Common myeloid progenitor, CD34-positive (primary cell): ENCODE measurements around the gene SLC2A4RG.

Experiments used
- CTCF ChIA-PET: fragments of 350-600 bp; sonication (Branson Sonifier 250); formaldehyde crosslinking; loops from one replicate; lab custom pipeline; 2021; ENCODE audit warnings: antibody characterized with exemption; lab: Charles Lee
- POLR2A ChIA-PET: fragments of 350-600 bp; sonication (Branson Sonifier 250); formaldehyde crosslinking; loops from one replicate; lab custom pipeline; 2021; ENCODE audit warnings: antibody characterized with exemption; lab: Charles Lee
- DNase-seq, 3 donors: peaks; one replicate each; pipeline versions ENCODE4 v3.0.0 to v3.0.0-alpha.2; 2013
- H3K27ac ChIP-seq, 2 experiments: 1 replicate in 1 of 2; 2 replicates in 1 of 2; pipeline ENCODE4 v1.7.0; 2013; ENCODE audit warnings: inconsistent platforms in 2 of 2, low read length in 2 of 2, mild to moderate bottlenecking in 2 of 2, low read depth in 1 of 2, moderate library complexity in 1 of 2; ENCODE audit not compliant: severe bottlenecking in 2 of 2, insufficient read depth in 1 of 2, poor library complexity in 1 of 2
- H3K27me3 ChIP-seq, 5 experiments: replicated peaks in 2 of 5; 1 replicate in 3 of 5; 2 replicates in 2 of 5; pipeline versions ENCODE4 v1.6.1 to v1.7.0; 2013; ENCODE audit warnings: low read length in 4 of 5, mild to moderate bottlenecking in 2 of 5, moderate library complexity in 2 of 5, inconsistent platforms in 1 of 5; ENCODE audit not compliant: insufficient read depth in 5 of 5, control insufficient read depth in 4 of 5
- H3K36me3 ChIP-seq, 4 experiments: 1 replicate in 2 of 4; 2 replicates in 2 of 4; pipeline versions ENCODE4 v1.6.1 to v1.7.0; 2013; ENCODE audit warnings: low read length in 3 of 4, control low read depth in 1 of 4, mild to moderate bottlenecking in 1 of 4; ENCODE audit not compliant: control insufficient read depth in 4 of 4, insufficient read depth in 4 of 4
- H3K4me1 ChIP-seq, 4 experiments: 1 replicate in 3 of 4; 2 replicates in 1 of 4; pipeline versions ENCODE4 v1.6.1 to v1.7.1; 2013; ENCODE audit warnings: low read length in 3 of 4, mild to moderate bottlenecking in 3 of 4, control low read depth in 1 of 4, inconsistent platforms in 1 of 4, moderate library complexity in 1 of 4; ENCODE audit not compliant: control insufficient read depth in 4 of 4, insufficient read depth in 4 of 4; ENCODE audit errors: control extremely low read depth in 1 of 4
- H3K4me3 ChIP-seq, 7 experiments: 1 replicate in 4 of 7; 2 replicates in 3 of 7; pipeline versions ENCODE4 v1.5.1 to v1.7.0; 2013; ENCODE audit warnings: mild to moderate bottlenecking in 7 of 7, low read length in 6 of 7, moderate library complexity in 6 of 7, inconsistent platforms in 2 of 7, low read depth in 2 of 7, control low read depth in 1 of 7; ENCODE audit not compliant: insufficient read depth in 4 of 7, control insufficient read depth in 1 of 7; ENCODE audit errors: extremely low read depth in 1 of 7
- H3K9me3 ChIP-seq, 5 experiments: 1 replicate in 4 of 5; 2 replicates in 1 of 5; pipeline versions ENCODE4 v1.6.1 to v1.7.1; 2013; ENCODE audit warnings: low read length in 4 of 5, mild to moderate bottlenecking in 2 of 5, inconsistent platforms in 1 of 5, low read depth in 1 of 5, moderate library complexity in 1 of 5; ENCODE audit not compliant: control insufficient read depth in 4 of 5, insufficient read depth in 2 of 5; ENCODE audit errors: control extremely low read depth in 1 of 5
- WGBS: methylation state at CpG from one replicate; pipeline ENCODE4 v1.1.5; 2013; ENCODE audit not compliant: insufficient coverage; 5-methylcytosine and 5-hydroxymethylcytosine counted together

Gene SLC2A4RG

GRCh38 chr20:63707558-63708300, 31.8 kb upstream of the SLC2A4RG start, which contains the start of the genes ARFRP1 and ZGPAT:
Gene ARFRP1 (minus strand): TSS chr20:63707976. CDS start chr20:63707091, 885 bp downstream.
Gene ZGPAT (plus strand): TSS chr20:63708039. CDS start chr20:63708581, 542 bp downstream.
- ChIA-PET CTCF (interaction anchor here (0.8 to 2.9 kb wide), 12 partner anchors 9 to 161 kb away, joined by 3 to 8 read pairs (median 4); partner anchors contain the start of genes LIME1 and TPD52L2), POLR2A (interaction anchor here (0.6 to 0.8 kb wide), 2 partner anchors 55 to 70 kb away, joined by 3 read pairs; partner anchors contain the start of gene STMN3)
- Histone ChIP-seq H3K27ac (peak within 1 kb of the TSS; percentile 40 to 77), H3K4me1 (peaks cover 6 to 29% (median 24%) of the 10 kb centered on the region in 4 experiments), H3K27me3 (no peaks in the 10 kb centered on the region), H3K36me3 (peaks cover 12 to 59% (median 44%) of the 10 kb centered on the region in 4 experiments), H3K9me3 (peaks cover 0 to 4% (median 1%) of the 10 kb centered on the region in 5 experiments), H3K4me3 (peak within 1 kb of the TSS; percentile 63 to 90 (median 81))
- 0% methylated on average over 74 of the region's 98 CpGs for WGBS
- DNase-seq: peak; percentile 86 to 93 (median 86)

GRCh38 chr20:63708301-63709148, 31.1 kb upstream of the SLC2A4RG start:
- 28% methylated on average over 62 of the region's 67 CpGs for WGBS
- Histone ChIP-seq H3K27me3 (no peaks in the 10 kb centered on the region), H3K4me1 (peaks cover 6 to 29% (median 24%) of the 10 kb centered on the region in 4 experiments), H3K36me3 (peaks cover 12 to 56% (median 46%) of the 10 kb centered on the region in 4 experiments), H3K27ac (peak overlapping the region in 1 of 2 experiments; percentile 77), H3K9me3 (peaks cover 0 to 4% (median 1%) of the 10 kb centered on the region in 5 experiments), H3K4me3 (peak overlapping the region; percentile 58 to 90 (median 81))
- DNase-seq: peak in 1 of 3 donors; percentile 25
- ChIA-PET POLR2A (interaction anchor here (0.6 kb wide), 1 partner anchor 56 kb away, joined by 3 read pairs; the partner anchor contains the start of gene STMN3), CTCF (interaction anchor here (0.9 to 2.9 kb wide), 11 partner anchors 10 to 160 kb away, joined by 3 to 8 read pairs (median 4); partner anchors contain the start of gene LIME1)

- WGBS: 97% methylated on average over 9 of the region's 17 CpGs
- Histone ChIP-seq H3K27me3 (no peaks in the 10 kb centered on the region), H3K4me1 (peaks cover 6 to 29% (median 24%) of the 10 kb centered on the region in 4 experiments), H3K27ac (no peak overlapping the region), H3K4me3 (peak overlapping the region in 3 of 7 experiments; percentile 81 to 90 (median 86)), H3K36me3 (peaks cover 12 to 51% (median 43%) of the 10 kb centered on the region in 4 experiments), H3K9me3 (peaks cover 0 to 4% (median 1%) of the 10 kb centered on the region in 5 experiments)
- no peak for DNase-seq
- ChIA-PET POLR2A (interaction anchor here (0.6 kb wide), 1 partner anchor 20 kb away, joined by 3 read pairs; no protein-coding TSS in a partner anchor), CTCF (interaction anchor here (1.1 to 2.9 kb wide), 5 partner anchors 10 to 54 kb away, joined by 3 to 8 read pairs (median 5); no protein-coding TSS in a partner anchor)
Observed at GRCh38 chr20:63709149-63709527, 30.4 kb upstream of the SLC2A4RG start.

- peaks cover 7 to 41% (median 36%) of the 10 kb centered on the region in 4 experiments for H3K36me3 ChIP-seq
Observed at GRCh38 chr20:63711085-63711645, 28.4 kb upstream of the SLC2A4RG start.

GRCh38 chr20:63712191-63712590, 27.4 kb upstream of the SLC2A4RG start:
- no peaks in the 10 kb centered on the region for H3K27me3 ChIP-seq
- H3K27ac ChIP-seq: no peak overlapping the region
- no peak for DNase-seq
- ChIA-PET POLR2A (interaction anchor here (0.7 kb wide), 1 partner anchor 11 kb away, joined by 3 read pairs; no protein-coding TSS in a partner anchor), CTCF (interaction anchor here (0.6 to 0.9 kb wide), 2 partner anchors 13 to 16 kb away, joined by 3 read pairs; no protein-coding TSS in a partner anchor)
- peaks cover 9 to 44% (median 36%) of the 10 kb centered on the region in 4 experiments for H3K36me3 ChIP-seq
- peaks cover 0 to 16% (median 11%) of the 10 kb centered on the region in 4 experiments for H3K4me1 ChIP-seq
- no CpG with 5 or more reads among the region's 1 CpG for WGBS
- no peak overlapping the region for H3K4me3 ChIP-seq
- H3K9me3 ChIP-seq: peaks cover 6 to 14% (median 12%) of the 10 kb centered on the region in 5 experiments

More at GRCh38 chr20:63711085-63711645, 28.4 kb upstream of the SLC2A4RG start:
- no peaks in the 10 kb centered on the region for H3K27me3 ChIP-seq
- peaks cover 5 to 26% (median 21%) of the 10 kb centered on the region in 4 experiments for H3K4me1 ChIP-seq
- no peak for DNase-seq
- POLR2A ChIA-PET: no interaction called here
- no peak overlapping the region for H3K27ac ChIP-seq
- CTCF ChIA-PET: interaction anchor here (0.6 to 0.9 kb wide), 2 partner anchors 14 to 17 kb away, joined by 3 read pairs; no protein-coding TSS in a partner anchor
- H3K9me3 ChIP-seq: peaks cover 6 to 14% (median 11%) of the 10 kb centered on the region in 5 experiments
- WGBS: 85% methylated on average over 9 of the region's 12 CpGs
- no peak overlapping the region for H3K4me3 ChIP-seq

- Histone ChIP-seq H3K36me3 (peaks cover 22 to 62% (median 41%) of the 10 kb centered on the region in 4 experiments), H3K9me3 (peaks cover 6 to 25% (median 20%) of the 10 kb centered on the region in 5 experiments), H3K27ac (no peak overlapping the region), H3K4me3 (no peak overlapping the region), H3K27me3 (no peaks in the 10 kb centered on the region), H3K4me1 (no peaks in the 10 kb centered on the region)
- peak in 2 of 3 donors; percentile 34 to 56 for DNase-seq
- ChIA-PET POLR2A (no interaction called here), CTCF (interaction anchor here (1.2 kb wide), 1 partner anchor 9 kb away, joined by 3 read pairs; no protein-coding TSS in a partner anchor)
- WGBS: 100% methylated on average over 3 of the region's 5 CpGs
Observed at GRCh38 chr20:63714858-63715257, 24.7 kb upstream of the SLC2A4RG start.
